Thyroid gland (tissue), 4 donors: Measurements from ENCODE around the gene WNK2.

ENCODE experiments used
- POLR2A ChIP-seq, 2 donors: fragments of 450-650 bp; IDR thresholded peaks; one replicate each; pipeline ENCODE4 v1.6.1; 2017; ENCODE audit warnings: antibody characterized with exemption in 2 of 2, mild to moderate bottlenecking in 2 of 2, moderate library complexity in 1 of 2
- TF ChIP-seq, protein P1 (sequence below), 6 experiments: fragments of 200-600 bp in 3 of 6; fragments of 450-650 bp in 3 of 6; sonication (generic) in 3 of 6; IDR thresholded peaks; one replicate each; pipeline ENCODE4 v1.5.1; 2016 to 2019; ENCODE audit warnings: antibody characterized with exemption in 6 of 6, mild to moderate bottlenecking in 2 of 6, inconsistent platforms in 1 of 6, moderate library complexity in 1 of 6

DNA sequence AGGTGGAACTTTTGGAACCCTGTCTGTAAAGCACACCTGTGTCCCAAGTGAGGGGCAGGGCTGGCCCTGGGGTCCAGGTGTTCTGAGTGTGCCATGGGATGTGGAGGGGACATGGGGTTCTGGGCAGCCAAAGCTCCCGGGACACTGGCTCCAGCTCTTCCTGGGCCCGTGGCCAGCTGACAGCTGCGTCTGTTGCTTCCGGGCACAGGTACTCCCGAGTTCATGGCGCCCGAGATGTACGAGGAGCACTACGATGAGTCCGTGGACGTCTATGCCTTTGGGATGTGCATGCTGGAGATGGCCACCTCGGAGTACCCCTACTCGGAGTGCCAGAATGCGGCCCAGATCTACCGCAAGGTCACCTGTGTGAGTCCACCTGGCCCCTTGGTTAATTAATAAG, 50.7 kb downstream of the WNK2 start:
- TF ChIP-seq, protein P1, sequence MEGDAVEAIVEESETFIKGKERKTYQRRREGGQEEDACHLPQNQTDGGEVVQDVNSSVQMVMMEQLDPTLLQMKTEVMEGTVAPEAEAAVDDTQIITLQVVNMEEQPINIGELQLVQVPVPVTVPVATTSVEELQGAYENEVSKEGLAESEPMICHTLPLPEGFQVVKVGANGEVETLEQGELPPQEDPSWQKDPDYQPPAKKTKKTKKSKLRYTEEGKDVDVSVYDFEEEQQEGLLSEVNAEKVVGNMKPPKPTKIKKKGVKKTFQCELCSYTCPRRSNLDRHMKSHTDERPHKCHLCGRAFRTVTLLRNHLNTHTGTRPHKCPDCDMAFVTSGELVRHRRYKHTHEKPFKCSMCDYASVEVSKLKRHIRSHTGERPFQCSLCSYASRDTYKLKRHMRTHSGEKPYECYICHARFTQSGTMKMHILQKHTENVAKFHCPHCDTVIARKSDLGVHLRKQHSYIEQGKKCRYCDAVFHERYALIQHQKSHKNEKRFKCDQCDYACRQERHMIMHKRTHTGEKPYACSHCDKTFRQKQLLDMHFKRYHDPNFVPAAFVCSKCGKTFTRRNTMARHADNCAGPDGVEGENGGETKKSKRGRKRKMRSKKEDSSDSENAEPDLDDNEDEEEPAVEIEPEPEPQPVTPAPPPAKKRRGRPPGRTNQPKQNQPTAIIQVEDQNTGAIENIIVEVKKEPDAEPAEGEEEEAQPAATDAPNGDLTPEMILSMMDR (IDR thresholded peaks at IDR 0.05) = no peak
- TF ChIP-seq POLR2A (IDR thresholded peaks at IDR 0.05) = no peak
